H1 (cell line): ENCODE data around the gene CACNA1C. TPM values are rescaled to one million over a fixed set of nuclear protein-coding genes. Genes with fewer than 3 reads are reported as not detected.

ENCODE experiments used
- CTCF ChIA-PET: fragments of 300-600 bp; sonication (Branson Sonifier 250); formaldehyde crosslinking; loops from one replicate; lab custom pipeline; 2021; ENCODE audit not compliant: partially characterized antibody; lab: Charles Lee
- POLR2A ChIA-PET: fragments of 300-600 bp; sonication (Branson Sonifier 250); formaldehyde crosslinking; loops from one replicate; lab custom pipeline; 2021; ENCODE audit warnings: inconsistent platforms; ENCODE audit not compliant: partially characterized antibody; lab: Charles Lee
- DNase-seq, 2 experiments: peaks; one replicate each; pipeline versions ENCODE4 v3.0.0 to v3.0.0-alpha.2; 2010 to 2022; ENCODE audit warnings: low spot score in 2 of 2, low read depth in 1 of 2, mixed read lengths in 1 of 2
- FAIRE-seq: peaks from 2 replicates; lab custom pipeline; 2011; peaks lifted over from hg19 to GRCh38; lab: Jason Lieb, UNC
- H2AFZ ChIP-seq: 2 replicates; pipeline ENCODE4 v1.8.1; 2012; ENCODE audit warnings: low read length, inconsistent platforms
- H2AK5ac ChIP-seq: 2 replicates; pipeline ENCODE4 v1.6.1; 2013; ENCODE audit warnings: low read depth, low read length
- H2BK120ac ChIP-seq: replicated peaks from 2 replicates; pipeline ENCODE3; 2013; ENCODE audit warnings: low read depth, low read length, inconsistent platforms
- H2BK12ac ChIP-seq: 2 replicates; pipeline ENCODE4 v1.6.1; 2013; ENCODE audit warnings: low read depth, low read length
- H2BK15ac ChIP-seq: 2 replicates; pipeline ENCODE4 v1.6.1; 2013; ENCODE audit warnings: low read length
- H2BK20ac ChIP-seq: 2 replicates; pipeline ENCODE4 v1.6.1; 2013; ENCODE audit warnings: low read length
- H2BK5ac ChIP-seq: 2 replicates; pipeline ENCODE4 v1.6.1; 2013; ENCODE audit warnings: low read depth, low read length
- H3K14ac ChIP-seq: 2 replicates; pipeline ENCODE4 v1.6.1; 2013; ENCODE audit warnings: inconsistent platforms; ENCODE audit not compliant: insufficient read length
- H3K18ac ChIP-seq: 2 replicates; pipeline ENCODE4 v1.6.1; 2013; ENCODE audit warnings: low read length; ENCODE audit errors: extremely low read depth
- H3K23ac ChIP-seq: 2 replicates; pipeline ENCODE4 v1.6.1; 2013; ENCODE audit warnings: inconsistent platforms; ENCODE audit not compliant: insufficient read length
- H3K23me2 ChIP-seq: 2 replicates; pipeline ENCODE4 v1.6.1; 2013; ENCODE audit warnings: low read depth, low read length
- H3K27ac ChIP-seq: 2 replicates; pipeline ENCODE4 v1.6.1; 2011; ENCODE audit warnings: low read depth, low read length, inconsistent platforms
- H3K27me3 ChIP-seq, 4 experiments: replicated peaks in 1 of 4; 1 replicate in 1 of 4; 2 replicates in 3 of 4; pipeline versions ENCODE4 v1.6.1 to v1.8.1; 2011 to 2013; ENCODE audit warnings: low read length in 3 of 4, mild to moderate bottlenecking in 3 of 4, inconsistent platforms in 2 of 4, mixed read lengths in 2 of 4, moderate library complexity in 1 of 4; ENCODE audit not compliant: control insufficient read depth in 3 of 4, insufficient read depth in 3 of 4; ENCODE audit errors: extremely low read depth in 1 of 4
- H3K36me3 ChIP-seq, 4 experiments: 2 replicates each; pipeline versions ENCODE4 v1.6.1 to v1.8.1; 2011 to 2013; ENCODE audit warnings: mild to moderate bottlenecking in 4 of 4, low read length in 3 of 4, moderate library complexity in 2 of 4, control low read depth in 1 of 4, inconsistent platforms in 1 of 4; ENCODE audit not compliant: insufficient read depth in 4 of 4, control insufficient read depth in 2 of 4
- H3K4ac ChIP-seq: replicated peaks from 2 replicates; pipeline ENCODE3; 2013; ENCODE audit warnings: low read length, low read depth, mixed read lengths, inconsistent platforms; ENCODE audit not compliant: insufficient read length
- H3K4me1 ChIP-seq, 4 experiments: replicated peaks in 1 of 4; 1 replicate in 1 of 4; 2 replicates in 3 of 4; pipeline versions ENCODE4 v1.6.1 to v1.8.1; 2011 to 2013; ENCODE audit warnings: low read length in 3 of 4, inconsistent platforms in 2 of 4, mixed read lengths in 1 of 4; ENCODE audit not compliant: insufficient read depth in 4 of 4, control insufficient read depth in 3 of 4
- H3K4me2 ChIP-seq, 2 experiments: 2 replicates each; pipeline versions ENCODE4 v1.6.1 to v1.8.1; 2011 to 2013; ENCODE audit warnings: low read depth in 2 of 2, low read length in 2 of 2, control low read depth in 1 of 2, inconsistent platforms in 1 of 2, mild to moderate bottlenecking in 1 of 2; ENCODE audit not compliant: insufficient read depth in 1 of 2
- H3K4me3 ChIP-seq, 4 experiments: fragments of 200-600, 300-600 bp in 1 of 4; sonication (generic), shearing (Covaris generic), sonication (Bioruptor Twin) in 1 of 4; 2 replicates each; pipeline versions ENCODE4 v1.5.1 to v1.8.1; 2011 to 2016; ENCODE audit warnings: low read length in 4 of 4, low read depth in 3 of 4, control low read depth in 2 of 4, inconsistent platforms in 2 of 4, mild to moderate bottlenecking in 2 of 4, mixed read lengths in 1 of 4, moderate library complexity in 1 of 4; ENCODE audit not compliant: insufficient read depth in 2 of 4; ENCODE audit errors: extremely low read depth in 1 of 4
- H3K56ac ChIP-seq: replicated peaks from 2 replicates; pipeline ENCODE3; 2013; ENCODE audit warnings: low read depth, mild to moderate bottlenecking, mixed read lengths, low read length, inconsistent platforms; ENCODE audit not compliant: insufficient read length
- H3K79me1 ChIP-seq: 2 replicates; pipeline ENCODE4 v1.6.1; 2013; ENCODE audit warnings: low read depth, low read length, control low read depth
- H3K79me2 ChIP-seq, 2 experiments: 2 replicates each; pipeline versions ENCODE4 v1.6.1 to v1.8.1; 2012 to 2013; ENCODE audit warnings: low read length in 2 of 2, mild to moderate bottlenecking in 2 of 2, inconsistent platforms in 1 of 2; ENCODE audit not compliant: insufficient read depth in 2 of 2, control insufficient read depth in 1 of 2
- H3K9ac ChIP-seq, 4 experiments: replicated peaks in 1 of 4; 1 replicate in 1 of 4; 2 replicates in 3 of 4; pipeline versions ENCODE4 v1.6.1 to v1.8.1; 2011 to 2013; ENCODE audit warnings: low read depth in 3 of 4, low read length in 3 of 4, control low read depth in 2 of 4, mild to moderate bottlenecking in 2 of 4, moderate library complexity in 2 of 4, inconsistent platforms in 1 of 4; ENCODE audit errors: extremely low read depth in 1 of 4
- H3K9me3 ChIP-seq, 2 experiments: 2 replicates each; pipeline versions ENCODE4 v1.6.1 to v1.8.1; 2012 to 2013; ENCODE audit warnings: mild to moderate bottlenecking in 2 of 2, moderate library complexity in 2 of 2, control low read depth in 1 of 2, inconsistent platforms in 1 of 2, low read depth in 1 of 2, low read length in 1 of 2, mixed read lengths in 1 of 2; ENCODE audit not compliant: insufficient read depth in 2 of 2
- H4K20me1 ChIP-seq, 2 experiments: replicated peaks in 1 of 2; 2 replicates each; pipeline versions ENCODE3 to v1.8.1; 2011 to 2013; ENCODE audit warnings: inconsistent platforms in 2 of 2, low read length in 2 of 2, mild to moderate bottlenecking in 1 of 2; ENCODE audit not compliant: insufficient read depth in 2 of 2, control insufficient read depth in 1 of 2
- H4K5ac ChIP-seq: 2 replicates; pipeline ENCODE4 v1.6.1; 2013; ENCODE audit warnings: low read length, low read depth, mixed read lengths, inconsistent platforms; ENCODE audit not compliant: insufficient read length
- H4K8ac ChIP-seq: 2 replicates; pipeline ENCODE4 v1.8.0; 2013; ENCODE audit warnings: mild to moderate bottlenecking, moderate library complexity, low read length, inconsistent platforms; ENCODE audit not compliant: insufficient read depth; ENCODE audit errors: extremely low read depth
- H4K91ac ChIP-seq: replicated peaks from 2 replicates; pipeline ENCODE3; 2013; ENCODE audit warnings: low read length, mixed read lengths, inconsistent platforms; ENCODE audit not compliant: insufficient read length
- CHD2 ChIP-seq: IDR thresholded peaks from 2 replicates; pipeline ENCODE4 v1.6.1; 2012; ENCODE audit warnings: low read length, improper control_type of control experiment
- TEAD4 ChIP-seq: IDR thresholded peaks from 2 replicates; pipeline ENCODE4 v1.6.1; 2012; ENCODE audit warnings: low read depth, low read length, inconsistent platforms, mixed read lengths
- WGBS, 2 experiments: shearing (Covaris generic) in 1 of 2; methylation state at CpG; one replicate each; pipeline versions ENCODE4 v1.1.6 to v1.1.7; 2013 to 2015; ENCODE audit warnings: low lambda C conversion rate in 2 of 2, mixed read lengths in 2 of 2, inconsistent platforms in 1 of 2, low coverage in 1 of 2, missing lambda C conversion rate in 1 of 2; ENCODE audit not compliant: insufficient replicate concordance in 2 of 2, insufficient coverage in 1 of 2, insufficient read length in 1 of 2; ENCODE audit errors: extremely low coverage in 1 of 2, missing lambda C conversion rate in 1 of 2; 5-methylcytosine and 5-hydroxymethylcytosine counted together
- polyA plus RNA-seq, 7 experiments: library from polyadenylated mRNA; depleted of rRNA in 3 of 7; stranded (reverse) in 5 of 7; unstranded in 2 of 7; fragments of >200 nt in 5 of 7; fragments of 200-250 nt in 2 of 7; gene quantifications; 1 replicate in 5 of 7; 2 replicates in 1 of 7; 4 replicates in 1 of 7; pipeline versions ENCODE4 v1.2.1 to v1.2.3, GENCODE V29; 2011 to 2013; ENCODE audit warnings: missing spikeins in 2 of 7, mixed read lengths in 2 of 7
- total RNA-seq: library from RNA; stranded (reverse); fragmentation: NEBNext Ultra II Directional; extraction: Animal tissue kit (Norgen Biotek cat#: 25700); gene quantifications from 2 replicates; pipeline ENCODE4 v1.2.1, GENCODE V29; 2021

Gene CACNA1C
- total and polyA plus RNA-seq, 2 of the 8 experiments (the other 6 are each of a cell fraction or from before 2014, with no cell fraction given): 1.3 TPM

- 92% methylated on average over 5 of the region's 5 CpGs; no CpG with 5 or more reads in 1 of the 2 experiments for WGBS, 2 experiments
- Histone ChIP-seq H2BK5ac (no peak overlapping the region), H2AK5ac (no peak overlapping the region), H4K91ac (no peak overlapping the region), H3K14ac (no peak overlapping the region), H3K56ac (no peak overlapping the region), H3K79me2 (no peaks in the 10 kb centered on the region), H3K23ac (no peak overlapping the region), H3K79me1 (no peaks in the 10 kb centered on the region), H4K5ac (no peak overlapping the region), H3K27me3 (no peaks in the 10 kb centered on the region), H3K4me1 (no peaks in the 10 kb centered on the region; a peak in 1 of 7 replicates)
- TF ChIP-seq CHD2: no peak
- TF ChIP-seq TEAD4: no peak
- TF ChIP-seq, all 59 proteins: peak for 0
- Histone ChIP-seq H3K4ac (no peak overlapping the region), H3K4me3 (no peak overlapping the region), H3K23me2 (no peaks in the 10 kb centered on the region), H2BK120ac (no peak overlapping the region), H3K9me3 (no peaks in the 10 kb centered on the region), H2BK12ac (no peak overlapping the region), H3K36me3 (no peaks in the 10 kb centered on the region), H4K8ac (no peak overlapping the region), H3K4me2 (no peak overlapping the region), H2AFZ (no peak overlapping the region), H3K27ac (no peak overlapping the region), H2BK20ac (no peak overlapping the region), H2BK15ac (no peak overlapping the region), H3K9ac (no peak overlapping the region), H4K20me1 (no peaks in the 10 kb centered on the region), H3K18ac (no peak overlapping the region)
- FAIRE-seq (no peak), DNase-seq (no peak)
- CTCF ChIA-PET: interaction anchor here (1.3 kb wide), 1 partner anchor 26 kb away, joined by 3 read pairs; no protein-coding TSS in a partner anchor
- POLR2A ChIA-PET: no interaction called here
These were observed 282.3 kb downstream of the CACNA1C start for GRCh38 chr12:2335109-2335508.
